HEK293 (cell line): ENCODE data around the gene LAG3.

ENCODE experiments used
- GLI2 ChIP-seq: fragments of 450-650 bp; formaldehyde crosslinking; IDR thresholded peaks from 2 replicates; pipeline ENCODE4; 2017; ENCODE audit warnings: missing biosample characterization, missing genetic modification characterization, low read depth, borderline replicate concordance
- GLIS1 ChIP-seq: fragments of 450-650 bp; formaldehyde crosslinking; IDR thresholded peaks from 2 replicates; pipeline ENCODE4 v1.5.1; 2016; ENCODE audit warnings: missing biosample characterization, missing genetic modification characterization
- HOXC10 ChIP-seq: sonication (generic); formaldehyde crosslinking; IDR thresholded peaks from 2 replicates; pipeline ENCODE4 v1.8.1; 2023; ENCODE audit warnings: mild to moderate bottlenecking, missing genetic modification reagents
- KLF16 ChIP-seq: fragments of 450-650 bp; formaldehyde crosslinking; IDR thresholded peaks from 2 replicates; pipeline ENCODE4 v1.5.1; 2017; ENCODE audit warnings: missing biosample characterization, missing genetic modification characterization
- MYNN ChIP-seq: fragments of 450-650 bp; formaldehyde crosslinking; IDR thresholded peaks from 2 replicates; pipeline ENCODE4 v1.5.1; 2016; ENCODE audit warnings: missing biosample characterization, missing genetic modification characterization, borderline replicate concordance
- RBAK ChIP-seq: fragments of 450-650 bp; formaldehyde crosslinking; IDR thresholded peaks from 2 replicates; pipeline ENCODE4 v1.5.1; 2016; ENCODE audit warnings: missing biosample characterization, missing genetic modification characterization
- SALL2 ChIP-seq: fragments of 450-650 bp; formaldehyde crosslinking; IDR thresholded peaks from 2 replicates; pipeline ENCODE4 v1.5.0; 2017; ENCODE audit warnings: missing biosample characterization, mild to moderate bottlenecking, missing genetic modification characterization, borderline replicate concordance
- SCRT2 ChIP-seq: fragments of 450-650 bp; formaldehyde crosslinking; IDR thresholded peaks from 2 replicates; pipeline ENCODE4 v1.5.1; 2016; ENCODE audit warnings: missing biosample characterization, missing genetic modification characterization
- TCF7L2 ChIP-seq: IDR thresholded peaks from 2 replicates; pipeline ENCODE4 v1.6.1; 2011; ENCODE audit warnings: low read depth, mild to moderate bottlenecking, inconsistent platforms, low read length, moderate library complexity, borderline replicate concordance
- ZBTB20 ChIP-seq: fragments of 450-650 bp; formaldehyde crosslinking; IDR thresholded peaks from 2 replicates; pipeline ENCODE4 v1.5.1; 2016; ENCODE audit warnings: missing biosample characterization, missing genetic modification characterization
- ZNF112 ChIP-seq: fragments of 450-650 bp; formaldehyde crosslinking; IDR thresholded peaks from 2 replicates; pipeline ENCODE4 v1.5.0; 2017; ENCODE audit warnings: missing biosample characterization, missing genetic modification characterization
- ZNF157 ChIP-seq: fragments of 450-650 bp; formaldehyde crosslinking; IDR thresholded peaks from 2 replicates; pipeline ENCODE4 v1.5.1; 2016; ENCODE audit warnings: missing biosample characterization, missing genetic modification characterization
- ZNF169 ChIP-seq: fragments of 450-650 bp; formaldehyde crosslinking; IDR thresholded peaks from 2 replicates; pipeline ENCODE4 v1.5.1; 2016; ENCODE audit warnings: missing biosample characterization, missing genetic modification characterization
- ZNF302 ChIP-seq: fragments of 450-650 bp; formaldehyde crosslinking; IDR thresholded peaks from 2 replicates; pipeline ENCODE4 v1.5.1; 2016; ENCODE audit warnings: missing biosample characterization, missing genetic modification characterization, low read depth
- ZNF366 ChIP-seq: fragments of 450-650 bp; formaldehyde crosslinking; conservative IDR thresholded peaks from 2 replicates; pipeline ENCODE4 v1.5.1; 2016; ENCODE audit warnings: missing biosample characterization, missing genetic modification characterization
- ZNF394 ChIP-seq: fragments of 450-650 bp; formaldehyde crosslinking; IDR thresholded peaks from 2 replicates; pipeline ENCODE4 v1.5.1; 2016; ENCODE audit warnings: missing biosample characterization, missing genetic modification characterization, mild to moderate bottlenecking, moderate library complexity, borderline replicate concordance
- ZNF473 ChIP-seq: fragments of 450-650 bp; formaldehyde crosslinking; IDR thresholded peaks from 2 replicates; pipeline ENCODE4 v1.5.1; 2017; ENCODE audit warnings: missing biosample characterization, missing genetic modification characterization
- ZNF521 ChIP-seq: fragments of 450-650 bp; formaldehyde crosslinking; IDR thresholded peaks from 2 replicates; pipeline ENCODE4 v1.5.1; 2017; ENCODE audit warnings: missing biosample characterization, mild to moderate bottlenecking, missing genetic modification characterization
- ZNF529 ChIP-seq: fragments of 450-650 bp; formaldehyde crosslinking; IDR thresholded peaks from 2 replicates; pipeline ENCODE4 v1.5.1; 2017; ENCODE audit warnings: missing genetic modification characterization, missing biosample characterization; ENCODE audit not compliant: insufficient replicate concordance
- ZNF600 ChIP-seq: fragments of 450-650 bp; formaldehyde crosslinking; IDR thresholded peaks from 2 replicates; pipeline ENCODE4 v1.5.1; 2016; ENCODE audit warnings: missing biosample characterization, missing genetic modification characterization
- ZNF629 ChIP-seq: fragments of 450-650 bp; formaldehyde crosslinking; IDR thresholded peaks from 2 replicates; pipeline ENCODE4 v1.5.1; 2017; ENCODE audit warnings: missing biosample characterization, missing genetic modification characterization
- ZNF701 ChIP-seq: fragments of 450-650 bp; formaldehyde crosslinking; IDR thresholded peaks from 2 replicates; pipeline ENCODE4 v1.5.1; 2016; ENCODE audit warnings: missing biosample characterization, missing genetic modification characterization
- ZNF747 ChIP-seq: fragments of 450-650 bp; formaldehyde crosslinking; IDR thresholded peaks from 2 replicates; pipeline ENCODE4 v1.5.1; 2016; ENCODE audit warnings: missing biosample characterization, missing genetic modification characterization
- ZSCAN16 ChIP-seq: fragments of 450-650 bp; formaldehyde crosslinking; IDR thresholded peaks from 2 replicates; pipeline ENCODE4 v1.5.1; 2016; ENCODE audit warnings: missing biosample characterization, missing genetic modification characterization
- TF ChIP-seq, protein P1 (sequence below): fragments of 450-650 bp; formaldehyde crosslinking; IDR thresholded peaks from 2 replicates; pipeline ENCODE4 v1.5.1; 2016; ENCODE audit warnings: missing biosample characterization, missing genetic modification characterization
- TF ChIP-seq, protein P2 (sequence below): fragments of 450-650 bp; formaldehyde crosslinking; IDR thresholded peaks from 2 replicates; pipeline ENCODE4 v1.5.1; 2016; ENCODE audit warnings: missing biosample characterization, missing genetic modification characterization
- TF ChIP-seq, protein P3 (sequence below): fragments of 450-650 bp; formaldehyde crosslinking; conservative IDR thresholded peaks from 2 replicates; pipeline ENCODE4 v1.5.1; 2016; ENCODE audit warnings: low read depth, missing biosample characterization, missing genetic modification characterization

Gene LAG3

DNA sequence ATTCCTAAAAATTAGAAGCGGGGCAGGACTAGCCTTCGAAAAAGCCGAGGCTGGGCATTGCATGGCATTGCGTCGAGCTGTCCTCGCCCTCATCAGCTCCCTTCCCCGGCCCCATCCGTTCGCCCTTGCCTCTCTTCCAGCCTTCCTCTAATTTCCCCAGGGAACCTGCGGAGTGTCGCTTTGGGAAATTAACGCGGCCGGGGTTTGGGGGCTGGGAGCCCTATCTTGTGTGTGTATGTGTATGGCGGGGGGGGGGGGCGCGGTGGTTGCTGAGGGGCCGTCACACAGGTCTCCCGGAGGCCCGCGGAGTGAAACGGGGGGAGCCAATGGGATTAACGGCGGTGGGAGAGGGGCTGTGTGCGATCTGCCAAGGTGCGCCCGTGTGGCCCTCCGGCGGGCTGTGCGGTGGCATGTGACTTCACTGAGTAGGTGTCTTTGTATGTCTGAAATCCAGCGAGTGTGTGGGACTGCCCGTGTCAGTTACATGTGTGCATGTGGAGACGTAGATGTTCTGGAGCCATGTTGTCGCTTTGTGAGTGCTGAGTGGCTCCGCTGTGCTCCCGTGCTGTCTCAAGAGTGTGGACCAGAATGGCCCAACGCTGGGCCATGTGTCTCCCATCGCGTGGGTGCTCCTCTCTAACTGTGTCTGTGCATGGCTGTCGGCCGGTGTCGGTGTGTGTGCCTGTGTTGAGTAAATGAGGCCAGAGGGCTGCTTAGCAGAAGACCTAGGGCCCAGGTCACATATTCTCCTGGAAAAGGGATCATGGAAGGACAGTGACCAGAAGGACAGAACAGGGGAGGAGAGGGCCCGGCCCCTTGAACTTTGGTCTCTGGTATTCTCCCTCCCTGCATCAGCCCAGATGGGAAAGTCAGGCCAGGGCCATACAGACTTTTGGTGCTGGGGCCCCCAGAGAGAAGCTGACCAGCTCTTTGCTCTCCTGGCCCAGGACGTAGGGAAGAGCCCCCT is 4.7 kb upstream of the LAG3 start (continued):
- no peak for TF ChIP-seq ZNF701 (tag by site-specific recombination)
- no peak for TF ChIP-seq ZNF302 (tag by site-specific recombination)
- TF ChIP-seq TCF7L2 = no peak
- peak; percentile 98 for TF ChIP-seq ZNF600 (tag by site-specific recombination)
- no peak for TF ChIP-seq GLI2 (tag by site-specific recombination)
- TF ChIP-seq, protein P1, sequence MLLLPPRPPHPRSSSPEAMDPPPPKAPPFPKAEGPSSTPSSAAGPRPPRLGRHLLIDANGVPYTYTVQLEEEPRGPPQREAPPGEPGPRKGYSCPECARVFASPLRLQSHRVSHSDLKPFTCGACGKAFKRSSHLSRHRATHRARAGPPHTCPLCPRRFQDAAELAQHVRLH (tag by site-specific recombination) = no peak
- TF ChIP-seq ZNF366 (tag by site-specific recombination) = 0 out of 2 replicates have a peak, but pooled peaks have one; percentile 27
- no peak for TF ChIP-seq ZSCAN16 (tag by site-specific recombination)
- TF ChIP-seq GLIS1 (tag by site-specific recombination) = peak; percentile 65; the same call in 1 of the 2 replicates
- TF ChIP-seq, protein P2, sequence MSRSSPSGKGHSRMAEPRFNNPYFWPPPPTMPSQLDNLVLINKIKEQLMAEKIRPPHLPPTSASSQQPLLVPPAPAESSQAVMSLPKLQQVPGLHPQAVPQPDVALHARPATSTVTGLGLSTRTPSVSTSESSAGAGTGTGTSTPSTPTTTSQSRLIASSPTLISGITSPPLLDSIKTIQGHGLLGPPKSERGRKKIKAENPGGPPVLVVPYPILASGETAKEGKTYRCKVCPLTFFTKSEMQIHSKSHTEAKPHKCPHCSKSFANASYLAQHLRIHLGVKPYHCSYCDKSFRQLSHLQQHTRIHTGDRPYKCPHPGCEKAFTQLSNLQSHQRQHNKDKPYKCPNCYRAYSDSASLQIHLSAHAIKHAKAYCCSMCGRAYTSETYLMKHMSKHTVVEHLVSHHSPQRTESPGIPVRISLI (tag by site-specific recombination) = no peak
- TF ChIP-seq SCRT2 (tag by site-specific recombination) = no peak
- no peak for TF ChIP-seq SALL2
- TF ChIP-seq ZBTB20 (tag by site-specific recombination) = peak; percentile 8; the same call in 1 of the 2 replicates
- TF ChIP-seq ZNF112 = no peak
- no peak for TF ChIP-seq ZNF529 (tag by site-specific recombination)
- TF ChIP-seq ZNF747 (tag by site-specific recombination) = no peak
- no peak for TF ChIP-seq RBAK (tag by site-specific recombination)
- TF ChIP-seq, protein P3, sequence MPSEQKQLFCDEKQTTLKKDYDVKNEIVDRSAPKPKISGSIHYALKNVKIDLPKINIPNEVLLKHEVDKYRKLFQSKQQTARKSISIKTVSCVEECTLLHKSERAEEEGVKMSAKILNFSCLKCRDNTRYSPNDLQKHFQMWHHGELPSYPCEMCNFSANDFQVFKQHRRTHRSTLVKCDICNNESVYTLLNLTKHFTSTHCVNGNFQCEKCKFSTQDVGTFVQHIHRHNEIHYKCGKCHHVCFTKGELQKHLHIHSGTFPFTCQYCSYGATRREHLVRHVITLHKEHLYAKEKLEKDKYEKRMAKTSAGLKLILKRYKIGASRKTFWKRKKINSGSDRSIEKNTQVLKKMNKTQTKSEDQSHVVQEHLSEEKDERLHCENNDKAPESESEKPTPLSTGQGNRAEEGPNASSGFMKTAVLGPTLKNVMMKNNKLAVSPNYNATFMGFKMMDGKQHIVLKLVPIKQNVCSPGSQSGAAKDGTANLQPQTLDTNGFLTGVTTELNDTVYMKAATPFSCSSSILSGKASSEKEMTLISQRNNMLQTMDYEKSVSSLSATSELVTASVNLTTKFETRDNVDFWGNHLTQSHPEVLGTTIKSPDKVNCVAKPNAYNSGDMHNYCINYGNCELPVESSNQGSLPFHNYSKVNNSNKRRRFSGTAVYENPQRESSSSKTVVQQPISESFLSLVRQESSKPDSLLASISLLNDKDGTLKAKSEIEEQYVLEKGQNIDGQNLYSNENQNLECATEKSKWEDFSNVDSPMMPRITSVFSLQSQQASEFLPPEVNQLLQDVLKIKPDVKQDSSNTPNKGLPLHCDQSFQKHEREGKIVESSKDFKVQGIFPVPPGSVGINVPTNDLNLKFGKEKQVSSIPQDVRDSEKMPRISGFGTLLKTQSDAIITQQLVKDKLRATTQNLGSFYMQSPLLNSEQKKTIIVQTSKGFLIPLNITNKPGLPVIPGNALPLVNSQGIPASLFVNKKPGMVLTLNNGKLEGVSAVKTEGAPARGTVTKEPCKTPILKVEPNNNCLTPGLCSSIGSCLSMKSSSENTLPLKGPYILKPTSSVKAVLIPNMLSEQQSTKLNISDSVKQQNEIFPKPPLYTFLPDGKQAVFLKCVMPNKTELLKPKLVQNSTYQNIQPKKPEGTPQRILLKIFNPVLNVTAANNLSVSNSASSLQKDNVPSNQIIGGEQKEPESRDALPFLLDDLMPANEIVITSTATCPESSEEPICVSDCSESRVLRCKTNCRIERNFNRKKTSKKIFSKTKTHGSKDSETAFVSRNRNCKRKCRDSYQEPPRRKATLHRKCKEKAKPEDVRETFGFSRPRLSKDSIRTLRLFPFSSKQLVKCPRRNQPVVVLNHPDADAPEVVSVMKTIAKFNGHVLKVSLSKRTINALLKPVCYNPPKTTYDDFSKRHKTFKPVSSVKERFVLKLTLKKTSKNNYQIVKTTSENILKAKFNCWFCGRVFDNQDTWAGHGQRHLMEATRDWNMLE (tag by site-specific recombination) = no peak
- TF ChIP-seq MYNN = peak; percentile 12; the same call in 1 of the 2 replicates
- peak; percentile 41; the same call in 1 of the 2 replicates for TF ChIP-seq ZNF394 (tag by site-specific recombination)
- no peak for TF ChIP-seq HOXC10 (CRISPR knock-in tag)
- no peak for TF ChIP-seq ZNF473
- TF ChIP-seq ZNF157 = no peak
- no peak for TF ChIP-seq ZNF629 (tag by site-specific recombination)
- no peak for TF ChIP-seq ZNF521
- TF ChIP-seq KLF16 (tag by site-specific recombination) = no peak
- no peak for TF ChIP-seq ZNF169 (tag by site-specific recombination)
